Stimulated activated naive CD8-positive, alpha-beta T cell treated with anti-CD3 and anti-CD28 coated beads, Interleukin-15, Interleukin-2, amounts not matched to agents 100 ng/mL and 50 ng/mL, for 24 hours (primary cell): ENCODE measurements around the gene NACC1.
A peak's percentile ranks its signal among the peaks of the same experiment; 100 is the strongest.

Experiments used
- H3K27ac Mint-ChIP-seq: one replicate; pipeline ENCODE4 v1.8.0; 2021; ENCODE audit warnings: mild to moderate bottlenecking, mixed read lengths
- H3K27me3 Mint-ChIP-seq: one replicate; pipeline ENCODE4 v1.8.0; 2021; ENCODE audit warnings: mixed read lengths
- H3K36me3 Mint-ChIP-seq: one replicate; pipeline ENCODE4 v1.8.0; 2021; ENCODE audit warnings: low read depth, mixed read lengths
- H3K4me1 Mint-ChIP-seq: one replicate; pipeline ENCODE4 v1.8.0; 2021; ENCODE audit warnings: low read depth, mixed read lengths
- H3K4me3 Mint-ChIP-seq: one replicate; pipeline ENCODE4 v1.8.0; 2021; ENCODE audit warnings: mild to moderate bottlenecking, mixed read lengths
- H3K9me3 Mint-ChIP-seq: one replicate; pipeline ENCODE4 v1.8.0; 2021; ENCODE audit warnings: mixed read lengths

NACC1 gene

GRCh38 chr19:13101590-13102415, 16.3 kb upstream of the NACC1 start:
- H3K36me3 Mint-ChIP-seq: peaks cover 12% of the 10 kb centered on the region
- H3K27ac Mint-ChIP-seq: peak overlapping the region; percentile 66
- H3K27me3 Mint-ChIP-seq: peaks cover 9% of the 10 kb centered on the region
- peaks cover 67% of the 10 kb centered on the region for H3K4me1 Mint-ChIP-seq
- peak overlapping the region; percentile 75 for H3K4me3 Mint-ChIP-seq
- no peaks in the 10 kb centered on the region for H3K9me3 Mint-ChIP-seq

GRCh38 chr19:13102416-13102665, 15.7 kb upstream of the NACC1 start:
- peaks cover 62% of the 10 kb centered on the region for H3K4me1 Mint-ChIP-seq
- no peaks in the 10 kb centered on the region for H3K9me3 Mint-ChIP-seq
- peaks cover 4% of the 10 kb centered on the region for H3K27me3 Mint-ChIP-seq
- H3K27ac Mint-ChIP-seq: no peak overlapping the region
- H3K4me3 Mint-ChIP-seq: peak overlapping the region; percentile 75
- H3K36me3 Mint-ChIP-seq: peaks cover 14% of the 10 kb centered on the region

DNA sequence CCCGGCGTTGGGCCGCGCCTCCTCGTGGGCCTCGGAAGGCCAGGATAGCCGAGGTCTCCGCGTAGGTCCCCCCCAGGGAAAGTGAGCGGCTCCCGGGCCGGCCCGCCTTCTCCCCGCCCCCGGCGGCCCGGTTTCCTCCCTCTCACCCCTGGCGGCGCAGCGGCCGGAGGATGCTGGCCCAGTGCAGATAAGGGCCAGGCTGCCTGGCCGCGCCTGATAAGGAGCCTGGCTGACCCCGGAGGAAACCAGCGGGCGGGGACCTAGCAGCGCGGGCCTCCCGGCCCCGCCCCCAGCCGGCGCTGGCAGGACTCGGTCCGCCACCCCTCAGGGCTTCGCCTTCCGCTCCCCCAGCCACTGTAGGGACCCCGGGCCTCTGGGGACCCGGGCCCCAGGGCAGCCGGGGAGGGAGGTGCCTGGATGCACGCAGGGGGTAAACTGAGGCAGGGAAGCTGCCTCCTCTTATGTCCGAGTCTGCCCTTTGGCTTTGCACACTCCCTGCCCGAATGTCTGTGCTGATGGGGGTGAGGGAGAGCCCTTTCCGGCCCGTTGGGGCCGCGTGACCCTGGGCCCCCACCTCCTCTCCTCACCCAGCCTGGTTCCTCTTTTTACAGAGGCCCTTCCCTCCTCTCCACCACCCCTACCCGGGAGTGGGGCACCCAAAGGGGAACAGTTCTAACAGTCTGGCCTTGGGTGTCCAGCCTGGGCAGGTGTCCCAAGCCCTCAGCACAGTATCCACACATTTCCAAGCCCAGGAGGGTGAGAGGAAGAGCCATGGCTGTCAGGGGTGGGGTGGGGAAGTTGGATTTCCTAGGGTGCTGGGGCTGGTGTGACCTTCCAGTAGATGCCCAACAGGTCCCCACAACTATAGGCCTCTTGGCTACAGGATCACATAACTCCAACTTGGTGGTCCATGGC, 15.1 kb upstream of the NACC1 start, which contains the start of gene LYL1:
Gene LYL1 (minus strand): TSS at position 193 of the 915 bp plus-strand sequence. CDS start 1,687 bp downstream, outside the sequence.
- peak within 1 kb of the TSS; percentile 66 for H3K27ac Mint-ChIP-seq
- peaks cover 18% of the 10 kb centered on the region for H3K36me3 Mint-ChIP-seq
- H3K9me3 Mint-ChIP-seq: no peaks in the 10 kb centered on the region
- peaks cover 60% of the 10 kb centered on the region for H3K4me1 Mint-ChIP-seq
- H3K27me3 Mint-ChIP-seq: peaks cover 3% of the 10 kb centered on the region
- peak within 1 kb of the TSS; percentile 75 for H3K4me3 Mint-ChIP-seq

DNA sequence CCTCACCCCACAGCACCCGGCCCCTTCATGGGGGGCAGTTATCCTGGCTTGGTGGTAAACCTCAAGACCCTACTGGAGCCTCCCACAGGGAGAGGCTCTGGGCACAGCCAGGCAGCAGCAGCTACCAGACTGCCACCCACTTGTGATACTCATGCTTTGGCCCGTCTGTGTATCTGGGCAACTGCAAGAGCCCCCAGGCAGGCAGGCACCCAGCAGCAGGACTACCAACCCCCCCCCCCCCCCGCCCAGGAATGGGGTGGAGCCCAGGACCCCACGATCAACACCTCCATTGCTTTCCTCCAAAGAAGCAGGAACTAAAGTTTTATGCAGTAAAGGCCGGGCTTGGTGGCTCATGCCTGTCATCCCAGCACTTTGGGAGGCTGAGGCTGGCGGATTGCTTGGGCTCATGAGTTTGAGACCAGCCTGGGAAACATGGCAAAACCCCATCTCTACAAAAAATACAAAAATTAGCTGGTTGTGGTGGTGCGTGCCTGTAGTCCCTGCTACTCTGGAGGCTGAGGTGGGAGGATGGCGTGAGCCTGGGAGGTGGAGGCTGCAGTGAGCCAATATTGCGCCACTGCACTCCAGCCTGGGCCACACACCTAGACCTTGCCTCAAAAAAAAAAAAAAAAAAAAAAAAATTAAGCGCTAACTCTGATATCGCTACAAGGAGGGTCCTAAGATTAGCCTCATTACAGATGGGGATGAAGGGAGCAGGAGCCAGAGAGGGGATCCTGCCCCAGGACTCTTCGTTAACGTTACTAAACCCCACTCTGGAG, 14.3 kb upstream of the NACC1 start:
- Mint-ChIP-seq H3K4me3 (peak overlapping the region; percentile 82), H3K9me3 (no peaks in the 10 kb centered on the region), H3K36me3 (peaks cover 18% of the 10 kb centered on the region), H3K4me1 (peaks cover 52% of the 10 kb centered on the region), H3K27me3 (peaks cover 3% of the 10 kb centered on the region), H3K27ac (no peak overlapping the region)

GRCh38 chr19:13104360-13104847, 13.7 kb upstream of the NACC1 start:
- Mint-ChIP-seq H3K27ac (peak overlapping the region; percentile 83), H3K9me3 (no peaks in the 10 kb centered on the region), H3K4me1 (peaks cover 48% of the 10 kb centered on the region), H3K4me3 (peak overlapping the region; percentile 82), H3K27me3 (no peaks in the 10 kb centered on the region), H3K36me3 (peaks cover 22% of the 10 kb centered on the region)

DNA sequence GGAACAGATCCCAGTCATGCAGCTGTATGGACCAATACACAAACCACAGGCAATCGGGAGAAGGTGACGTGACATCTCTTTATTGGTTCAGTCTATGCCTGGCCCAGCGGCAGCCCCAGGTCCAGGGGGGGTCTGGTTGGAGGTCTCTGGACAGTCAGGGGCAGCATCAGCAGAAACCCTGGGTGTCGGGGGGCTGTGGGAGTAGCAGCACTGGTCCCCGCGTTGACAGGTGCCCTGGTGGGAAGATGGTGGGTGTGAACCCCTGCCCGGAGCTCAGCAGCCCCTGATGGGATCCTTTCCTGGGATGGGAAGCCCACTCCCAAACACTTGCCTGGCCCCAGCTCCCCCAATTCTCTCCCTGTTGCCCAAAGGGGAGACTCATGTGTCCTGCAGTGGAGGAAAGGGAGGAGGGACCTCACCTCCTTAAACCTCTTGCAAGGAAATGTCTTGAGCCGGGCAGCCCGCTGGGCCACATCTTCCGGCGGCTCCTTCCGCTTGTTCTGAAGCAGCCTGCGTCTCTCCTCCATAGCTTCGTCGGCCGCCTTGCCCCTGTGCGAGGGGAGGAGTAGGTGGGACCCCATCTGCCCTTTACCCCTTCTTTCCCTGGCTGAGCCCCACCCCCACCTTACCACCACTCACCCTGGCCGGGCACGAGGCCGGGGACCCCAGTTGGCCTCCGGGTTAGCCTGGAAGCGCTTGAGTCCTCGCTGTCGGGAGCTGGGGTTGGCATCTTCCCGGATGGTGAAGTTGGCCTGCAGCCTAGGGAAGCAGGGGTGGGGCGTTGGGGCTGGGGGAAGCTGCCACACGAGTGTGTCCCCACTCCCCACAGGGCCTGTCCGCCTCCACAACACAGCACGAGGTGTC, 13.0 kb upstream of the NACC1 start:
- Mint-ChIP-seq H3K4me3 (peak overlapping the region; percentile 82), H3K27ac (peak overlapping the region; percentile 83), H3K9me3 (no peaks in the 10 kb centered on the region), H3K27me3 (no peaks in the 10 kb centered on the region), H3K36me3 (peaks cover 22% of the 10 kb centered on the region), H3K4me1 (peaks cover 42% of the 10 kb centered on the region)

GRCh38 chr19:13109361-13110098, 8.5 kb upstream of the NACC1 start:
- no peaks in the 10 kb centered on the region for H3K9me3 Mint-ChIP-seq
- no peaks in the 10 kb centered on the region for H3K27me3 Mint-ChIP-seq
- peaks cover 31% of the 10 kb centered on the region for H3K36me3 Mint-ChIP-seq
- no peak overlapping the region for H3K27ac Mint-ChIP-seq
- H3K4me1 Mint-ChIP-seq: peaks cover 20% of the 10 kb centered on the region
- no peak overlapping the region for H3K4me3 Mint-ChIP-seq

DNA sequence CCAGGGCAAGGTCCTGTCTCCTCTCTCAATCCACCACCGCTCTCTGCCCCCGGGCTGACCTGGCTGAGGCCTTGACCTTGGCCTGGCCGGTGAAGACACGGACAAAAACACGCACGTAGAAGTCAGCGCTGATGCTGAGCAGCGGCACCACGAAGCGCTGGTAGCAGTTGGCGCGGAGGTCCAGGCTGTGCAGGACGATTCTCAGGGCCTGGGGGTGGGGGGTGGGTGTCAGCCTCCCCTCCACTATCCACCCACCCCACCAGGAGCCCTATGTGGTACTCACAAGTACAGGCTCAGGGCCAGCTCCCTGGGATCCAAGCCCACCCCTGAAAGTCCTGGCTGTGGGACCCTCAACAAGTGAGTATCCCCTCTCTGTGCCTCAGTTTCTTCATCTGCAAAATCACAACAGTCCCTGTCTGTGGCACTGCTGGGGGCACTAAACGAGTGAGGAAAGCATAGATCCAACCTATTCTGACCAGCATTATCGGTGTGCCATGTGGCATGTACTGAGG, 7.9 kb upstream of the NACC1 start:
- H3K36me3 Mint-ChIP-seq: peaks cover 31% of the 10 kb centered on the region
- no peaks in the 10 kb centered on the region for H3K9me3 Mint-ChIP-seq
- H3K4me3 Mint-ChIP-seq: no peak overlapping the region
- H3K27ac Mint-ChIP-seq: no peak overlapping the region
- peaks cover 19% of the 10 kb centered on the region for H3K4me1 Mint-ChIP-seq
- no peaks in the 10 kb centered on the region for H3K27me3 Mint-ChIP-seq

GRCh38 chr19:13112555-13112954, 5.5 kb upstream of the NACC1 start:
- no peak overlapping the region for H3K4me3 Mint-ChIP-seq
- peaks cover 32% of the 10 kb centered on the region for H3K36me3 Mint-ChIP-seq
- H3K9me3 Mint-ChIP-seq: no peaks in the 10 kb centered on the region
- H3K27ac Mint-ChIP-seq: no peak overlapping the region
- no peaks in the 10 kb centered on the region for H3K27me3 Mint-ChIP-seq
- H3K4me1 Mint-ChIP-seq: peaks cover 33% of the 10 kb centered on the region

GRCh38 chr19:13115936-13116281, 2.2 kb upstream of the NACC1 start:
- no peaks in the 10 kb centered on the region for H3K9me3 Mint-ChIP-seq
- H3K27me3 Mint-ChIP-seq: no peaks in the 10 kb centered on the region
- peaks cover 53% of the 10 kb centered on the region for H3K4me1 Mint-ChIP-seq
- peaks cover 25% of the 10 kb centered on the region for H3K36me3 Mint-ChIP-seq
- H3K4me3 Mint-ChIP-seq: peak overlapping the region; percentile 98
- H3K27ac Mint-ChIP-seq: peak overlapping the region; percentile 93

- peaks cover 25% of the 10 kb centered on the region for H3K36me3 Mint-ChIP-seq
- peak within 1 kb of the TSS; percentile 98 for H3K4me3 Mint-ChIP-seq
- H3K27ac Mint-ChIP-seq: peak within 1 kb of the TSS; percentile 93
- H3K27me3 Mint-ChIP-seq: no peaks in the 10 kb centered on the region
- H3K9me3 Mint-ChIP-seq: no peaks in the 10 kb centered on the region
- H3K4me1 Mint-ChIP-seq: peaks cover 59% of the 10 kb centered on the region
These were observed 1.5 kb upstream of the NACC1 start, which contains the start of gene TRMT1 for GRCh38 chr19:13116282-13117175. TSS of gene TRMT1 (minus strand) at chr19:13116740. CDS start at chr19:13116399, 341 bp downstream.

DNA sequence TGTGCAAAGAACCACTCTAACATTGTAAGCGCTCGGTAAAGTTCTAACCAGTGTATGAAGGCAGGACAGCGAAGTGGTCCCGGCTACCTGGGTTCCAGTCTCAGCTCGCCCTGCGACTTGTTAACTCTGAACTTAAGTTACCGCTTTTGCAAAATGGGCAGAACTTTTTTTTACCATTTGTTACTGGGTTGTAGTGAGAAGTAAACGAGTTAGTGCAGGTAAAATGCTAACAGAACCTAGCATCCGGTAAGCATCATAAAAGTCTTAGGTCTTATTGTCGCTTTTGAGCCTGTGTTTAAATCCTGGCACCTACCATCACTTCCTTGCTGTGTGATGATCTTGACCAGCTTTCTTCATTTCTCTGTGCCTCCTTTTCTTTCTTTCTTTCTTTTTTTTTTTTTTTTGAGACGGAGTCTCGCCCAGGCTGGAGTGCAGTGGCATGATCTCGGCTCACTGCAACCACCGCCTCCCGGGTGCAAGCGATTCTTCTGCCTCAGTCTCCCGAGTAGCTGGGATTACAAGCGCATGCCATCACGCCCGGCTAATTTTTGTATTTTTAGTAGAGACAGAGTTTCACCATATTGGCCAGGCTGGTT, 790 bp upstream of the NACC1 start:
- Mint-ChIP-seq H3K27me3 (no peaks in the 10 kb centered on the region), H3K4me3 (peak overlapping the region; percentile 98), H3K27ac (peak overlapping the region; percentile 93), H3K4me1 (peaks cover 67% of the 10 kb centered on the region), H3K9me3 (no peaks in the 10 kb centered on the region), H3K36me3 (peaks cover 31% of the 10 kb centered on the region)
